Loucy (cell line): ENCODE measurements around the gene ENOX1.

Experiments used
- H2AFZ ChIP-seq: fragments of 200-600 bp; sonication (generic); 2 replicates; pipeline ENCODE4 v1.6.0; 2016; ENCODE audit warnings: antibody characterized with exemption, mild to moderate bottlenecking, low read length, moderate library complexity
- H3F3A ChIP-seq: fragments of 200-600 bp; 2 replicates; pipeline ENCODE4 v1.6.0; 2016; ENCODE audit warnings: antibody characterized with exemption, low read depth, mild to moderate bottlenecking
- H3K27me3 ChIP-seq: fragments of 200-600 bp; sonication (generic); 2 replicates; pipeline ENCODE4 v1.6.1; 2014; ENCODE audit warnings: low read length, mild to moderate bottlenecking; ENCODE audit not compliant: insufficient read depth, poor library complexity, severe bottlenecking
- H3K36me3 ChIP-seq: fragments of 200-600 bp; sonication (generic); 2 replicates; pipeline ENCODE4 v1.6.1; 2016; ENCODE audit warnings: low read length; ENCODE audit not compliant: insufficient read depth
- H3K4me1 ChIP-seq: fragments of 200-600 bp; sonication (generic); 2 replicates; pipeline ENCODE4 v1.5.1; 2014; ENCODE audit warnings: low read length, mild to moderate bottlenecking; ENCODE audit not compliant: insufficient read depth, poor library complexity, severe bottlenecking
- H3K4me2 ChIP-seq: fragments of 200-600 bp; sonication (generic); 2 replicates; pipeline ENCODE4 v1.6.0; 2014; ENCODE audit warnings: antibody characterized with exemption, low read length, low read depth, mild to moderate bottlenecking; ENCODE audit not compliant: poor library complexity, severe bottlenecking
- H3K4me3 ChIP-seq: fragments of 200-600 bp; sonication (generic); 2 replicates; pipeline ENCODE4 v1.5.1; 2014; ENCODE audit warnings: low read length, mild to moderate bottlenecking, mixed read lengths; ENCODE audit not compliant: poor library complexity, severe bottlenecking
- H3K79me2 ChIP-seq: fragments of 200-600 bp; sonication (generic); 2 replicates; pipeline ENCODE4 v1.6.1; 2014; ENCODE audit warnings: low read length; ENCODE audit not compliant: insufficient read depth
- H3K9ac ChIP-seq: fragments of 200-600 bp; sonication (generic); 2 replicates; pipeline ENCODE4 v1.6.0; 2014; ENCODE audit warnings: mild to moderate bottlenecking, low read depth, low read length, moderate library complexity; ENCODE audit not compliant: poor library complexity, severe bottlenecking
- H3K9me2 ChIP-seq: fragments of 200-600 bp; sonication (generic); replicated peaks from 2 replicates; pipeline ENCODE4 v1.6.1; 2016; ENCODE audit warnings: low read depth, low read length, mixed read lengths
- H3K9me3 ChIP-seq: fragments of 200-600 bp; sonication (generic); 2 replicates; pipeline ENCODE4 v1.6.1; 2014; ENCODE audit warnings: mild to moderate bottlenecking, antibody characterized with exemption, low read length, low read depth; ENCODE audit not compliant: insufficient read depth
- H4K20me1 ChIP-seq: fragments of 200-600 bp; sonication (generic); 2 replicates; pipeline ENCODE4 v1.6.0; 2014; ENCODE audit warnings: antibody characterized with exemption, low read length, mild to moderate bottlenecking; ENCODE audit not compliant: insufficient read depth, poor library complexity, severe bottlenecking
- EZH2phosphoT487 ChIP-seq: fragments of 200-600 bp; IDR thresholded peaks from 2 replicates; pipeline ENCODE4 v1.6.1; 2018; ENCODE audit warnings: antibody characterized with exemption, mild to moderate bottlenecking, moderate library complexity, borderline replicate concordance
- TF ChIP-seq, protein P1 (sequence below): fragments of 200-600 bp; sonication (generic); conservative IDR thresholded peaks from 2 replicates; pipeline ENCODE4 v1.5.1; 2014; ENCODE audit warnings: mild to moderate bottlenecking, antibody characterized with exemption, low read length

Gene ENOX1

DNA sequence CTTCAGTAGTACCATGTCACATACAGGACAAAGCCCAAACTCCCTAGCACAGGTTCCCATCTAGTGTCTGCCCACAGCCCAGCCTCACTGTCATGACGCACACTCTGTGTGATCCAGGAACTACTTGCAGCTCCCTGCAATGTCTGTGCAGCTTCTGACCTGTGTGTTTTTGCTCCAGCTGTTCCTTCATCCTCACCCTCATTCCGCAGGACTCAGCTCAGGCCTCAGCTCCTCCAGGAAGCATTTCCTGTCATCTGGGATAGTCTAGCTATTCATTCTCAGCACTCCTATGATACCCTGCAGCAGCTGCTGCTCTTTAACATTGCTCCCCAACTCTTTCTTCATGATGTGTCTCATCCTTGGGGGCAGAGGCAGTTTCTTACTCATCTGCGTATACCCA lies 56.1 kb downstream of the ENOX1 start:
- H3K9ac ChIP-seq, result no peak overlapping the region
- no peaks in the 10 kb centered on the region for H3K79me2 ChIP-seq
- H3K4me2 ChIP-seq, result no peak overlapping the region
- no peak overlapping the region for H3K4me3 ChIP-seq
- no peak for TF ChIP-seq EZH2phosphoT487
- TF ChIP-seq, protein P1, sequence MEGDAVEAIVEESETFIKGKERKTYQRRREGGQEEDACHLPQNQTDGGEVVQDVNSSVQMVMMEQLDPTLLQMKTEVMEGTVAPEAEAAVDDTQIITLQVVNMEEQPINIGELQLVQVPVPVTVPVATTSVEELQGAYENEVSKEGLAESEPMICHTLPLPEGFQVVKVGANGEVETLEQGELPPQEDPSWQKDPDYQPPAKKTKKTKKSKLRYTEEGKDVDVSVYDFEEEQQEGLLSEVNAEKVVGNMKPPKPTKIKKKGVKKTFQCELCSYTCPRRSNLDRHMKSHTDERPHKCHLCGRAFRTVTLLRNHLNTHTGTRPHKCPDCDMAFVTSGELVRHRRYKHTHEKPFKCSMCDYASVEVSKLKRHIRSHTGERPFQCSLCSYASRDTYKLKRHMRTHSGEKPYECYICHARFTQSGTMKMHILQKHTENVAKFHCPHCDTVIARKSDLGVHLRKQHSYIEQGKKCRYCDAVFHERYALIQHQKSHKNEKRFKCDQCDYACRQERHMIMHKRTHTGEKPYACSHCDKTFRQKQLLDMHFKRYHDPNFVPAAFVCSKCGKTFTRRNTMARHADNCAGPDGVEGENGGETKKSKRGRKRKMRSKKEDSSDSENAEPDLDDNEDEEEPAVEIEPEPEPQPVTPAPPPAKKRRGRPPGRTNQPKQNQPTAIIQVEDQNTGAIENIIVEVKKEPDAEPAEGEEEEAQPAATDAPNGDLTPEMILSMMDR, result no peak
- H3K9me2 ChIP-seq, result no peaks in the 10 kb centered on the region
- H4K20me1 ChIP-seq, result no peaks in the 10 kb centered on the region
- H3F3A ChIP-seq, result no peaks in the 10 kb centered on the region
- no peaks in the 10 kb centered on the region for H3K27me3 ChIP-seq
- no peaks in the 10 kb centered on the region for H3K4me1 ChIP-seq
- no peaks in the 10 kb centered on the region for H3K9me3 ChIP-seq
- H2AFZ ChIP-seq, result no peak overlapping the region
- no peaks in the 10 kb centered on the region for H3K36me3 ChIP-seq

DNA sequence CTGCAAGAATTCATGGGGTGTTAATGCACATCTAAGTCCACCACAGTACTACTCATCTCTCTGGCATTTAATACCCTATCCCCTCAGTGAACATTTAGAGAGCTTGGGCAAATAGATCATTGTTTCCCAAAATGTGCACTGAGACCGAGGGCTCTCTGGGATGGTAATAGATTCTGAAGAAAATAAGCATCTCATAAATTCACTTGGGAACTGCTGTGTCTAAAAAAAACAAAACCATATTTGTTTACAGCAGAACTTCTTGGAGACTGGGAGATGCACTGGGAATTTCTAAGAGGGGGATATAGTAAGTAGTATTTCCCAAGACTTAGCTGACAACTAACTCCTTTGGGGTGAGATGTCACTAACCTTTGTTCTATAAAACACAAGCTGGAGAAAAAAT lies 58.4 kb downstream of the ENOX1 start:
- H3K79me2 ChIP-seq, result no peaks in the 10 kb centered on the region
- no peak overlapping the region for H3K4me3 ChIP-seq
- no peaks in the 10 kb centered on the region for H3K27me3 ChIP-seq
- H4K20me1 ChIP-seq, result no peaks in the 10 kb centered on the region
- H3F3A ChIP-seq, result no peaks in the 10 kb centered on the region
- H2AFZ ChIP-seq, result no peak overlapping the region
- TF ChIP-seq, protein P1, result no peak
- TF ChIP-seq EZH2phosphoT487, result no peak
- H3K4me2 ChIP-seq, result no peak overlapping the region
- H3K4me1 ChIP-seq, result peaks cover 12% of the 10 kb centered on the region
- no peaks in the 10 kb centered on the region for H3K9me2 ChIP-seq
- H3K9me3 ChIP-seq, result no peaks in the 10 kb centered on the region
- no peaks in the 10 kb centered on the region for H3K36me3 ChIP-seq
- no peak overlapping the region for H3K9ac ChIP-seq

DNA sequence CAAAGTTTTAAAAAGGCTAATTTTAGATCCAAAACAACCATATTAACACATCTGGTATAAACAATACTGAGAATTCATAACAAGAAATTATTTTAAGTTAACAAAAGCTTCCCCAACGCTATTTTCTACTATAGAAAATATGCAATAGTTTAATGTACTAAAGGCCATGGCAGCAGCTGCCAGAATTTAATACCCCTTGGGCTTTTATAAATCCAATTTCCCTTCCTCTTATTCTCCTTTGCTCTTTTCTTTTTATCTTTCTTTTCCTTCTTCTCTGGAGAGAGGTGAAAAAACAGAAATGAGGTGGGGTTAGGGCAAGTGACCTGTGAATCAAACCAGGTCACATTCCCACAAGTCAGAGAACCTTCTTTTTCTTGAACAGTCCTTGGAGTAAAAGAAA lies 58.9 kb downstream of the ENOX1 start:
- Histone ChIP-seq H3K79me2 (no peaks in the 10 kb centered on the region), H3F3A (no peaks in the 10 kb centered on the region), H3K27me3 (no peaks in the 10 kb centered on the region), H3K9ac (no peak overlapping the region), H4K20me1 (no peaks in the 10 kb centered on the region), H3K4me3 (no peak overlapping the region), H3K4me2 (no peak overlapping the region), H3K36me3 (no peaks in the 10 kb centered on the region), H2AFZ (no peak overlapping the region), H3K9me2 (no peaks in the 10 kb centered on the region), H3K9me3 (no peaks in the 10 kb centered on the region), H3K4me1 (peaks cover 17% of the 10 kb centered on the region)
- no peak for TF ChIP-seq EZH2phosphoT487
- TF ChIP-seq, protein P1, result no peak
